ENCODE data around the gene FAM177A1.

DNA sequence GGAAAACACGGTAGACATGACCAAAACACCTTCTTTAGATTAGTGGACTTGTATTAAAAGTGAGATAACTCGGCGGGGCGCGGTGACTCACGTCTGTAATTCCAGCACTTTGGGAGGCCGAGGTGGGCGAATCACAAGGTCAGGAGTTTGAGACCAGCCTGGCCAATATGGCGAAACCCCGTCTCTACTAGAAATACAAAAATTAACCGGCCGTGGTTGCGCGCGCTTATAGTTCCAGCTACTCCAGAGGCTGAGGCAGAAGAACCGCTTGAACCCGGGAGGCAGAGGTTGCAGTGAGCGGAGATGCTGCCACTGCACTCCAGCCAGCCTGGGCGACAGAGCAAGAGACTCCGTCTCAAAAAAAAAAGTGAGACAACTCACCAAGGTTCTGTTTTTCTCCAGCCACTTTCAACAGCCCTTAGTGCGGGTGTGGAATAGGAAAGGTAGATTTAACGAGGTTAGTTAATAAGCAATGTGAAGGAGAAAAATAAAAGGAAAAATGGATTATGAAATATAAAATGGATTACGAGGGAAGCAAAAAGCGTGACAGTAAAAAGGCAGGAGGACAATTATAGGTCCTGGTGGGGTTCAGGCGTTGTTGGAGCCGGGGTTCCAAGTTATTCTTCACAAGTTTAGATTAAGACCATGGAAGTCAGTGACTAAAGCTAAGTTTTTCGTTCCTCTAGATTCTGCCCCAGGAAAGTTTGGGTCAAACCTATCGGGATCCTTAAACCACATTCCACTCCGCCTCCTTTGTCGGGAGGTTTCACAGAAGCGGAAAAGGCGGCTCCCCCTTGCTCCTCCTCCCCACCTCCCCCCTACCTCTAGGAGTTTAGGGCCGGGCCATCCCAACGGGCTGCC is 75.2 kb downstream of the FAM177A1 start:
- TF ChIP-seq EP300 (IDR thresholded peaks at IDR 0.05) (no peak), POLR2A (IDR thresholded peaks at IDR 0.05) (no peak)
- TF ChIP-seq, protein P1, sequence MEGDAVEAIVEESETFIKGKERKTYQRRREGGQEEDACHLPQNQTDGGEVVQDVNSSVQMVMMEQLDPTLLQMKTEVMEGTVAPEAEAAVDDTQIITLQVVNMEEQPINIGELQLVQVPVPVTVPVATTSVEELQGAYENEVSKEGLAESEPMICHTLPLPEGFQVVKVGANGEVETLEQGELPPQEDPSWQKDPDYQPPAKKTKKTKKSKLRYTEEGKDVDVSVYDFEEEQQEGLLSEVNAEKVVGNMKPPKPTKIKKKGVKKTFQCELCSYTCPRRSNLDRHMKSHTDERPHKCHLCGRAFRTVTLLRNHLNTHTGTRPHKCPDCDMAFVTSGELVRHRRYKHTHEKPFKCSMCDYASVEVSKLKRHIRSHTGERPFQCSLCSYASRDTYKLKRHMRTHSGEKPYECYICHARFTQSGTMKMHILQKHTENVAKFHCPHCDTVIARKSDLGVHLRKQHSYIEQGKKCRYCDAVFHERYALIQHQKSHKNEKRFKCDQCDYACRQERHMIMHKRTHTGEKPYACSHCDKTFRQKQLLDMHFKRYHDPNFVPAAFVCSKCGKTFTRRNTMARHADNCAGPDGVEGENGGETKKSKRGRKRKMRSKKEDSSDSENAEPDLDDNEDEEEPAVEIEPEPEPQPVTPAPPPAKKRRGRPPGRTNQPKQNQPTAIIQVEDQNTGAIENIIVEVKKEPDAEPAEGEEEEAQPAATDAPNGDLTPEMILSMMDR (IDR thresholded peaks at IDR 0.05): no peak

All from sigmoid colon (tissue), 4 donors.